ENCODE data around the gene INPP5D.

GRCh38 chr2:233130481-233131020 lies 70.4 kb downstream of the INPP5D start:
- TF ChIP-seq POLR2A (IDR thresholded peaks at IDR 0.05; ENCODE audit: low read length) (no peak), GATA1 (IDR thresholded peaks at IDR 0.05; ENCODE audit: low read depth, low read length) (no peak)

Data from erythroblast (primary cell).